ENCODE results near the gene ASTN2.

The ASTN2 gene

DNA sequence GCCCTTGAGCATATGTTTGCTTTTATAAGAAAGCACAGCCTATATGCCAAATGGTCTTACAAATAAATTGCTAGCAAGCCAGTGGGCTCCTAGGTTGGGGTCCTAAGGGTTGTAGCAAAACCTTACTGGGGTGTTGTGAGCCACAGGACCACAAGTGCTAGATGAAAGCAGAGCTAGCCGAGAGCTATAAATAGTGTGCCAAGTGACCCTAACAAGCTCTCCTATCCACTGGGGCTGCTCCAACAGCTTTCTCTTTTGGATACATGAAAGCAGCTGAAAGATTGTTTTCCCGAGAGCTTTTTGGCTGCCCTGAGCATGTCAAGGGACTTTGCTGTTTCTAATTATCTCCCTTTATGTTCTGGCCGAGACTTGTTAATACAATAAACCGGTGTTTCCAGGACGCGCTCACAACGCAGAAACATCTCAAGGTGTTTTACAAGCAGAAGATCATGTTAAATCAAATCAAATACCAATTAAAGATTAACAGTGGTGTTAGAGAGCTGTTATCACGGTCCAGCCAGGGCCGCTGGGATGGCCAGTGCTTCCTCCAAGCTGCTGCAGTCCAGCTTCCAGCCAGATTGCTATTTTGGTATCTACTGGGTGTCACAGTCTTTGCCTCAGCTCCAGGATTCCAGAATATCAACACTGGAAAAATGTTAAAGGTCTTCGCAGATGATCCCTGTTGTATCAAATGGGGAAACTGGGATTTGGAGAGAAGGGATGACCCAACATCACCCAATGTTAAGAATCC, 351.0 kb downstream of the ASTN2 start:
- Histone ChIP-seq H3K18ac (ENCODE audit: low read length) (no peak overlapping the region), H2AFZ (ENCODE audit: low read length) (no peak overlapping the region), H3K9ac (ENCODE audit: low read depth, low read length, poor library complexity) (no peak overlapping the region), H3K36me3 (replicated peaks in 1 of 2; ENCODE audit: control insufficient read depth in 2 of 2, insufficient read depth in 2 of 2, low read length in 2 of 2) (no peaks in the 10 kb centered on the region), H3K27ac (replicated peaks; ENCODE audit: low read length) (no peak overlapping the region), H3K4ac (ENCODE audit: low read length) (no peak overlapping the region), H3K4me1 (ENCODE audit: control insufficient read depth in 2 of 2, insufficient read depth in 1 of 2, low read depth in 1 of 2, low read length in 2 of 2) (no peaks in the 10 kb centered on the region), H2BK12ac (ENCODE audit: low read length) (no peak overlapping the region), H2BK15ac (ENCODE audit: low read length) (no peak overlapping the region), H3K4me3 (ENCODE audit: low read length in 2 of 2) (no peak overlapping the region), H3K27me3 (ENCODE audit: control insufficient read depth in 3 of 3, insufficient read depth in 3 of 3, low read depth in 1 of 3, low read length in 3 of 3) (no peaks in the 10 kb centered on the region), H4K91ac (ENCODE audit: low read depth, low read length, poor library complexity) (no peak overlapping the region), H3K14ac (ENCODE audit: low read length) (no peak overlapping the region), H3K4me2 (ENCODE audit: insufficient read depth, low read length, poor library complexity, severe bottlenecking) (no peak overlapping the region), H4K8ac (ENCODE audit: low read depth, low read length) (no peak overlapping the region), H2BK120ac (ENCODE audit: low read depth, low read length) (no peak overlapping the region), H3K79me1 (ENCODE audit: low read depth, low read length) (no peaks in the 10 kb centered on the region), H2BK5ac (ENCODE audit: low read length) (no peak overlapping the region), H3K23ac (ENCODE audit: low read depth, low read length, poor library complexity) (no peak overlapping the region), H3K9me3 (replicated peaks in 1 of 2; ENCODE audit: control insufficient read depth in 2 of 2, insufficient read depth in 1 of 2, low read depth in 1 of 2, low read length in 2 of 2) (no peaks in the 10 kb centered on the region), H2AK5ac (ENCODE audit: low read depth, low read length) (no peak overlapping the region)
- no CpG with 5 or more reads among the region's 10 CpGs for WGBS, 2 donors (ENCODE audit: extremely low coverage in 2 of 2, insufficient read length in 2 of 2, insufficient replicate concordance in 1 of 2)
- no peak for DNase-seq (ENCODE audit: low spot score)

DNA sequence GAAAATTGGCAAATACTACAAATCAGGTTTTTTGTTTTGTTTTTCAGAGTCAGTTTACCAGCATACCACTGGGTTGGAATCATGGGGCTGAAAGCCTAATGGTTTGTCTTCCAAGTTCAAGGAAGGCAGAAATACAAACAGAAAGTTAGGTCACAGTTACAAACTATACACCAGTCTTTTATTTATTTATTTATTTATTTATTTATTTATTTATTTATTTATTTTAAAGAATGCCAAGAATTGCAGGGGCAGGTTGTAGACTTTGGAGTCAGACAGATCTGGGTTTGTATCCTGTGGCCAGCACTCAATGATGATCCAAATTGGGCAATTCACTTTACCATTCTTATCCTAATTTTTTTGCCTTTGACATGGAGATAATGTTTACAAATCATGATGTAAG, 353.9 kb downstream of the ASTN2 start:
- Histone ChIP-seq H2BK15ac (ENCODE audit: low read length) (no peak overlapping the region), H3K27me3 (ENCODE audit: control insufficient read depth in 3 of 3, insufficient read depth in 3 of 3, low read depth in 1 of 3, low read length in 3 of 3) (no peaks in the 10 kb centered on the region), H3K14ac (ENCODE audit: low read length) (no peak overlapping the region), H2AFZ (ENCODE audit: low read length) (no peak overlapping the region), H3K4me3 (ENCODE audit: low read length in 2 of 2) (no peak overlapping the region), H2BK12ac (ENCODE audit: low read length) (no peak overlapping the region), H3K36me3 (replicated peaks in 1 of 2; ENCODE audit: control insufficient read depth in 2 of 2, insufficient read depth in 2 of 2, low read length in 2 of 2) (no peaks in the 10 kb centered on the region), H2BK5ac (ENCODE audit: low read length) (no peak overlapping the region), H3K23ac (ENCODE audit: low read depth, low read length, poor library complexity) (no peak overlapping the region), H3K4ac (ENCODE audit: low read length) (no peak overlapping the region), H3K4me2 (ENCODE audit: insufficient read depth, low read length, poor library complexity, severe bottlenecking) (no peak overlapping the region), H3K4me1 (ENCODE audit: control insufficient read depth in 2 of 2, insufficient read depth in 1 of 2, low read depth in 1 of 2, low read length in 2 of 2) (no peaks in the 10 kb centered on the region), H3K9ac (ENCODE audit: low read depth, low read length, poor library complexity) (no peak overlapping the region), H4K91ac (ENCODE audit: low read depth, low read length, poor library complexity) (no peak overlapping the region), H4K8ac (ENCODE audit: low read depth, low read length) (no peak overlapping the region), H2AK5ac (ENCODE audit: low read depth, low read length) (no peak overlapping the region), H3K79me1 (ENCODE audit: low read depth, low read length) (no peaks in the 10 kb centered on the region), H2BK120ac (ENCODE audit: low read depth, low read length) (no peak overlapping the region), H3K27ac (replicated peaks; ENCODE audit: low read length) (no peak overlapping the region), H3K18ac (ENCODE audit: low read length) (no peak overlapping the region), H3K9me3 (replicated peaks in 1 of 2; ENCODE audit: control insufficient read depth in 2 of 2, insufficient read depth in 1 of 2, low read depth in 1 of 2, low read length in 2 of 2) (no peaks in the 10 kb centered on the region)
- no peak for DNase-seq (ENCODE audit: low spot score)

DNA sequence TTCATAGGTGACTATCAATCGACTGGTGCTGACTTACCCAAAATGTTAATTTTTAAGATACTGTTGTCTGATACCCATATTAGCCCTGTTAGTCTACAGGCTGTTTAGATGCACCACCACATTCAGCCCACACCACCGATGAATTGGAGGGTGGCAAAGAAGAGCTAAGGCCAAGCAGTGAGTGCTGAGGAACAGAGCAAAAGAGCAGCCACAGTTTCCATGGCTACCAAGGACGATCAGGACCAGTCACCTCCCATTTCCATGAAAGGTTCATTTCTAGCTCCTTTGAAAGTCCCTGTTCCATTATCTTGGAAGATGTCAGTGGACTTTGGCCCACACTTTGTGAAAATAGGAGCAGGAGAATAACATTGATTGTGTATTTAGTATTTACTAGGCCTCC, 364.9 kb downstream of the ASTN2 start:
- Histone ChIP-seq H3K23ac (ENCODE audit: low read depth, low read length, poor library complexity) (no peak overlapping the region), H3K9me3 (replicated peaks in 1 of 2; ENCODE audit: control insufficient read depth in 2 of 2, insufficient read depth in 1 of 2, low read depth in 1 of 2, low read length in 2 of 2) (no peaks in the 10 kb centered on the region), H2BK5ac (ENCODE audit: low read length) (no peak overlapping the region), H3K27ac (replicated peaks; ENCODE audit: low read length) (no peak overlapping the region), H3K4ac (ENCODE audit: low read length) (no peak overlapping the region), H2BK120ac (ENCODE audit: low read depth, low read length) (no peak overlapping the region), H3K4me3 (ENCODE audit: low read length in 2 of 2) (no peak overlapping the region), H3K27me3 (ENCODE audit: control insufficient read depth in 3 of 3, insufficient read depth in 3 of 3, low read depth in 1 of 3, low read length in 3 of 3) (no peaks in the 10 kb centered on the region), H3K4me2 (ENCODE audit: insufficient read depth, low read length, poor library complexity, severe bottlenecking) (no peak overlapping the region), H3K9ac (ENCODE audit: low read depth, low read length, poor library complexity) (no peak overlapping the region), H3K18ac (ENCODE audit: low read length) (no peak overlapping the region), H3K79me1 (ENCODE audit: low read depth, low read length) (no peaks in the 10 kb centered on the region), H4K91ac (ENCODE audit: low read depth, low read length, poor library complexity) (no peak overlapping the region), H2BK12ac (ENCODE audit: low read length) (no peak overlapping the region), H3K36me3 (replicated peaks in 1 of 2; ENCODE audit: control insufficient read depth in 2 of 2, insufficient read depth in 2 of 2, low read length in 2 of 2) (no peaks in the 10 kb centered on the region), H2AFZ (ENCODE audit: low read length) (no peak overlapping the region), H3K4me1 (ENCODE audit: control insufficient read depth in 2 of 2, insufficient read depth in 1 of 2, low read depth in 1 of 2, low read length in 2 of 2) (peaks cover 0 to 3% of the 10 kb centered on the region in 2 donors), H3K14ac (ENCODE audit: low read length) (no peak overlapping the region), H2AK5ac (ENCODE audit: low read depth, low read length) (no peak overlapping the region), H2BK15ac (ENCODE audit: low read length) (no peak overlapping the region), H4K8ac (ENCODE audit: low read depth, low read length) (no peak overlapping the region)
- DNase-seq (ENCODE audit: low spot score): no peak
- no CpG with 5 or more reads among the region's 3 CpGs for WGBS, 2 donors (ENCODE audit: extremely low coverage in 2 of 2, insufficient read length in 2 of 2, insufficient replicate concordance in 1 of 2)

DNA sequence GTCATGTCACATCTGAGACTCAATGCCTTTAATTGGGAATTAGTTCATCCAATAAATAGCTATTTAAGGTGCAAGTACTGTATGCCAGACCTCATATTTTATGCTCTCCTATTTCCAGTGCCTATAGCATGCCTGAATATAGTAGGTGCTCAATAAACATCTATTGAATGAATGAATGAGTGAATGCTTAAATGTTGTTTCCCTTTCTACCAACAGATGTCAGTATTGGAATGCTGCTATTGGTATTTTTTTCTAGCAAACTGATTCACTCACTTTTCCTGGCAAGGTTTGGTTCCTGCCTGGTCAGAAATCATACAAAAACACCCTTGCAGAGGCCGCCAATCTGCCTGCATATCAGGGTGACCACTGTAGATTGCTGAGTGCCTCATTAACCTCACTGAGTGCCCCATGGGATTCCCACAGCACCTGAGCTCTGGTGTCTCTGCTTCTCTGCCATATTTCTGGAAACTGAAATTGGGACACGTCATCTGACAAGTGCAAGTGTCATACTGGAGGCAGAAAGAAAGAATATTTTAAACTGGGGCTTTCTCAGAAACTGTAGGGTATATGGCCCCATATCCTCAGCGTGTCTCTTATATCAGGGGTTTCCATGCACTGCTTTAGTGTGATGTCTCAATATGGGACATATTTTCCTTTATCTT, 368.1 kb downstream of the ASTN2 start:
- H3K18ac ChIP-seq (ENCODE audit: low read length): no peak overlapping the region
- no peaks in the 10 kb centered on the region for H3K27me3 ChIP-seq (ENCODE audit: control insufficient read depth in 3 of 3, insufficient read depth in 3 of 3, low read depth in 1 of 3, low read length in 3 of 3)
- no peak overlapping the region for H3K4me3 ChIP-seq (ENCODE audit: low read length in 2 of 2)
- H2AK5ac ChIP-seq (ENCODE audit: low read depth, low read length): no peak overlapping the region
- no peak overlapping the region for H2BK120ac ChIP-seq (ENCODE audit: low read depth, low read length)
- no CpG with 5 or more reads among the region's 3 CpGs for WGBS, 2 donors (ENCODE audit: extremely low coverage in 2 of 2, insufficient read length in 2 of 2, insufficient replicate concordance in 1 of 2)
- no peak overlapping the region for H3K23ac ChIP-seq (ENCODE audit: low read depth, low read length, poor library complexity)
- H3K36me3 ChIP-seq (replicated peaks in 1 of 2; ENCODE audit: control insufficient read depth in 2 of 2, insufficient read depth in 2 of 2, low read length in 2 of 2): no peaks in the 10 kb centered on the region
- no peak overlapping the region for H4K8ac ChIP-seq (ENCODE audit: low read depth, low read length)
- no peak overlapping the region for H3K27ac ChIP-seq (replicated peaks; ENCODE audit: low read length)
- no peak overlapping the region for H3K4ac ChIP-seq (ENCODE audit: low read length)
- no peak overlapping the region for H3K14ac ChIP-seq (ENCODE audit: low read length)
- no peak for DNase-seq (ENCODE audit: low spot score)
- no peaks in the 10 kb centered on the region for H3K9me3 ChIP-seq (replicated peaks in 1 of 2; ENCODE audit: control insufficient read depth in 2 of 2, insufficient read depth in 1 of 2, low read depth in 1 of 2, low read length in 2 of 2)
- no peak overlapping the region for H2BK12ac ChIP-seq (ENCODE audit: low read length)
- H4K91ac ChIP-seq (ENCODE audit: low read depth, low read length, poor library complexity): no peak overlapping the region
- H3K4me2 ChIP-seq (ENCODE audit: insufficient read depth, low read length, poor library complexity, severe bottlenecking): no peak overlapping the region
- H2BK5ac ChIP-seq (ENCODE audit: low read length): no peak overlapping the region
- H2BK15ac ChIP-seq (ENCODE audit: low read length): no peak overlapping the region
- no peak overlapping the region for H2AFZ ChIP-seq (ENCODE audit: low read length)
- H3K79me1 ChIP-seq (ENCODE audit: low read depth, low read length): no peaks in the 10 kb centered on the region
- H3K4me1 ChIP-seq (ENCODE audit: control insufficient read depth in 2 of 2, insufficient read depth in 1 of 2, low read depth in 1 of 2, low read length in 2 of 2): peaks cover 0 to 6% of the 10 kb centered on the region in 2 donors
- H3K9ac ChIP-seq (ENCODE audit: low read depth, low read length, poor library complexity): no peak overlapping the region
